K562 (cell line): ENCODE data around the gene SEPHS1. TPM values are rescaled to one million over a fixed set of nuclear protein-coding genes. Genes with fewer than 3 reads are reported as not detected.

Source experiments
- CTCF ChIP-seq, 3 experiments: IDR thresholded peaks in 2 of 3; conservative IDR thresholded peaks in 1 of 3; 2 replicates each; pipeline ENCODE4 v1.5.1; 2011 to 2012; ENCODE audit warnings: low read length in 3 of 3, mild to moderate bottlenecking in 3 of 3, control low read depth in 2 of 3, improper control_type of control experiment in 1 of 3, inconsistent platforms in 1 of 3, low read depth in 1 of 3, mixed read lengths in 1 of 3, moderate library complexity in 1 of 3; ENCODE audit not compliant: insufficient read depth in 2 of 3
- DEAF1 ChIP-seq: fragments of 450-650 bp; formaldehyde crosslinking; IDR thresholded peaks from 2 replicates; pipeline ENCODE4 v1.4.0; 2020; ENCODE audit warnings: mild to moderate bottlenecking, moderate library complexity
- MBD2 ChIP-seq: sonication (generic); IDR thresholded peaks from 2 replicates; pipeline ENCODE4 v1.6.1; 2016; ENCODE audit warnings: low read depth, borderline replicate concordance
- RCOR1 ChIP-seq, 2 experiments: IDR thresholded peaks; 2 replicates each; pipeline ENCODE4 v1.6.1; 2012; ENCODE audit warnings: low read depth in 2 of 2, low read length in 2 of 2, borderline replicate concordance in 1 of 2, improper control_type of control experiment in 1 of 2
- REST ChIP-seq, 2 experiments: fragments of 450-650 bp; formaldehyde crosslinking in 1 of 2; IDR thresholded peaks; 2 replicates each; pipeline versions ENCODE4 v1.4.0 to v1.6.1; 2014 to 2020; ENCODE audit warnings: mild to moderate bottlenecking in 2 of 2, borderline replicate concordance in 1 of 2, low read depth in 1 of 2
- SMC3 ChIP-seq: conservative IDR thresholded peaks from 2 replicates; pipeline ENCODE4 v1.6.1; 2011; ENCODE audit warnings: low read depth, low read length, improper control_type of control experiment; ENCODE audit not compliant: insufficient read depth
- STAG1 ChIP-seq: sonication (generic); formaldehyde crosslinking; IDR thresholded peaks from 2 replicates; pipeline ENCODE4 v1.5.0; 2020; ENCODE audit warnings: missing genetic modification reagents, borderline replicate concordance
- UBTF ChIP-seq, 2 experiments: IDR thresholded peaks; 2 replicates each; pipeline ENCODE4 v1.6.1; 2012; ENCODE audit warnings: improper control_type of control experiment in 2 of 2, low read depth in 2 of 2, low read length in 2 of 2, borderline replicate concordance in 1 of 2
- ZNF263 ChIP-seq: sonication (generic); formaldehyde crosslinking; IDR thresholded peaks from 2 replicates; pipeline ENCODE4 v1.8.0; 2022; ENCODE audit warnings: mild to moderate bottlenecking, missing genetic modification reagents, borderline replicate concordance
- polyA plus RNA-seq, 8 experiments: library from polyadenylated mRNA; depleted of rRNA in 4 of 8; stranded (reverse) in 5 of 8; unstranded in 3 of 8; fragments of >200 nt; fragmentation: Nextera tagmentation in 2 of 8; fragmentation: Illumina TruSeq in 1 of 8; extraction: Ambion mirVana in 2 of 8; extraction: Trizol in 1 of 8; gene quantifications; 2 replicates each; pipeline versions ENCODE4 v1.2.1 to v1.2.3, GENCODE V29; 2011 to 2014; ENCODE audit warnings: inconsistent platforms in 1 of 8, missing spikeins in 1 of 8
- total RNA-seq, 7 experiments: library from RNA; depleted of rRNA in 6 of 7; stranded (reverse); fragments of >200 nt in 6 of 7; fragmentation: Illumina TruSeq in 2 of 7; extraction: Trizol in 2 of 7; gene quantifications; 2 replicates each; pipeline versions ENCODE4 v1.2.1 to v1.2.3, GENCODE V29; 2011 to 2021; ENCODE audit warnings: low replicate concordance in 1 of 7

The SEPHS1 gene
- total and polyA plus RNA-seq, 9 of the 15 experiments (the other 6 are each of a cell fraction or from before 2014, with no cell fraction given), result 14.7 to 82.8 (median 41.8) TPM

- peak; percentile 92 for TF ChIP-seq DEAF1 (CRISPR knock-in tag)
- peak; percentile 75; the same call in 1 of the 2 replicates for TF ChIP-seq ZNF263 (CRISPR knock-in tag)
- peak; percentile 92 for TF ChIP-seq REST (IDR thresholded peaks at IDR 0.05; ENCODE audit: borderline replicate concordance)
- TF ChIP-seq REST (CRISPR knock-in tag; IDR thresholded peaks at IDR 0.05; ENCODE audit: low read depth), result no peak
- TF ChIP-seq RCOR1 (IDR thresholded peaks at IDR 0.05; ENCODE audit: borderline replicate concordance in 1 of 2, low read depth in 2 of 2, low read length in 2 of 2), result peak in 1 of 2 experiments; percentile 48; a peak in 1 of 4 replicates
- TF ChIP-seq STAG1 (CRISPR knock-in tag), result peak; percentile 69; the same call in 1 of the 2 replicates
- TF ChIP-seq SMC3, result peak; percentile 95
- TF ChIP-seq MBD2, result no peak
- peak; percentile 91 to 99 (median 97) for TF ChIP-seq CTCF (IDR thresholded peaks at IDR 0.05 in 2 of 3, conservative IDR thresholded peaks at IDR 0.05 in 1 of 3; ENCODE audit: insufficient read depth in 2 of 3, low read depth in 1 of 3, low read length in 3 of 3)
- no peak for TF ChIP-seq UBTF (IDR thresholded peaks at IDR 0.05; ENCODE audit: borderline replicate concordance in 1 of 2, low read depth in 2 of 2, low read length in 2 of 2)
Observed at GRCh38 chr10:13371897-13372470, 23.9 kb upstream of the SEPHS1 start (continued).
